NB4 (cell line): Measurements from ENCODE around the gene TRPV3.

Experiments
- DNase-seq: peaks from one replicate; pipeline ENCODE4 v3.0.0; 2010; ENCODE audit warnings: low read depth
- H3K4me3 ChIP-seq: one replicate; pipeline ENCODE4 v1.5.1; 2011; ENCODE audit warnings: mild to moderate bottlenecking, low read depth, low read length, moderate library complexity
- CTCF ChIP-seq: IDR thresholded peaks from one replicate; pipeline ENCODE4 v1.5.1; 2012; ENCODE audit warnings: low read depth, low read length
- MYC ChIP-seq: IDR thresholded peaks from 2 replicates; pipeline ENCODE4 v1.6.1; 2011; ENCODE audit warnings: low read depth, low read length
- POLR2A ChIP-seq: IDR thresholded peaks from 2 replicates; pipeline ENCODE4 v1.6.1; 2011; ENCODE audit warnings: mild to moderate bottlenecking; ENCODE audit not compliant: insufficient read length; ENCODE audit errors: extremely low read depth
- TF ChIP-seq, protein P1 (sequence below): IDR thresholded peaks from 2 replicates; pipeline ENCODE4 v1.6.1; 2011; ENCODE audit warnings: low read depth, low read length

TRPV3 gene

DNA sequence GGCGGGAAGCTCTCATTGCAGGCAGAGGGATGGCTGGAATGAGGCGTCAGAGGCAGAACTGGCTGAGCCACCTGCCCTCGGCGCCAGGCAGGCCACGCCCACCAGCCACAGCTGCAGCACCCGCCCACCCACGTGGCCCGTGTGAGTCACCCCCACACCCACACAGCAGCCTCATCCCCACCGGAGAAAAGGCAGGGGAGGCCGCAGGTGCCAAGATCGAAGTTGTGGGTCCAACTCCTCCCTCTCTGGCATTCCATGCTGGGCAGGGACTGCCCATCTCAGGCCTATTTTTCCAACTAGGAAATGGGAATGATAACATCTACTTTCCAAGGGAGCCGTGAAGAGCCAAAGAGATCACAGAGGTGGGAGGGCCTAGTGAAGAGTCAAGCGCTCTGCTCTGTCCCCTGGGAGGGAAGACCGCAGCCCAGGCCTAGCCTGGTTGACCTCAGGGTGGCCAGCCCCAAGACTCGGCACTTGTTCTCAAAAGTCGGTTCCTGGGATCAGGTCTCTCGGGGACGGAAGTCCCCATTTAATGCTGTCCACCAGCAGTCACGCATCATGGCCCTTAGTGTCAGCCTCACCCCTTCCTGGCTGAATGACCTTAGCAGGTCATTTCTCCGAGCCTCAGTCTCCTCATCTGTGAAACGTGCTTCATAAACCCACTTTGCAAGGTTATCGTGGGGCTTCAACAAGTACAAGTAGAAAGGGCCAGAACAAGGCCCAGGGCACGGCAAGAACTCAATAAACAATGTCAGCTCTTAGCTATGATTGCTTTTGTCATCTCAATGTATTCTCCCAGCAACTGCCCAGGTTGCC, at the start of gene TRPV3:
TRPV3 (minus strand) TSS at position 45 of the 816 bp plus-strand sequence. CDS start 2,962 bp downstream, outside the sequence.
- DNase-seq, result no peak
- TF ChIP-seq MYC (no peak), POLR2A (no peak), CTCF (no peak)
- TF ChIP-seq, protein P1, sequence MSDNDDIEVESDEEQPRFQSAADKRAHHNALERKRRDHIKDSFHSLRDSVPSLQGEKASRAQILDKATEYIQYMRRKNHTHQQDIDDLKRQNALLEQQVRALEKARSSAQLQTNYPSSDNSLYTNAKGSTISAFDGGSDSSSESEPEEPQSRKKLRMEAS, result no peak
- H3K4me3 ChIP-seq, result no peak within 1 kb of the TSS

GRCh38 chr17:3603870-3604259, 46.3 kb upstream of the TRPV3 start:
- H3K4me3 ChIP-seq, result no peak overlapping the region
- TF ChIP-seq CTCF (no peak), MYC (no peak)
- DNase-seq, result no peak

DNA sequence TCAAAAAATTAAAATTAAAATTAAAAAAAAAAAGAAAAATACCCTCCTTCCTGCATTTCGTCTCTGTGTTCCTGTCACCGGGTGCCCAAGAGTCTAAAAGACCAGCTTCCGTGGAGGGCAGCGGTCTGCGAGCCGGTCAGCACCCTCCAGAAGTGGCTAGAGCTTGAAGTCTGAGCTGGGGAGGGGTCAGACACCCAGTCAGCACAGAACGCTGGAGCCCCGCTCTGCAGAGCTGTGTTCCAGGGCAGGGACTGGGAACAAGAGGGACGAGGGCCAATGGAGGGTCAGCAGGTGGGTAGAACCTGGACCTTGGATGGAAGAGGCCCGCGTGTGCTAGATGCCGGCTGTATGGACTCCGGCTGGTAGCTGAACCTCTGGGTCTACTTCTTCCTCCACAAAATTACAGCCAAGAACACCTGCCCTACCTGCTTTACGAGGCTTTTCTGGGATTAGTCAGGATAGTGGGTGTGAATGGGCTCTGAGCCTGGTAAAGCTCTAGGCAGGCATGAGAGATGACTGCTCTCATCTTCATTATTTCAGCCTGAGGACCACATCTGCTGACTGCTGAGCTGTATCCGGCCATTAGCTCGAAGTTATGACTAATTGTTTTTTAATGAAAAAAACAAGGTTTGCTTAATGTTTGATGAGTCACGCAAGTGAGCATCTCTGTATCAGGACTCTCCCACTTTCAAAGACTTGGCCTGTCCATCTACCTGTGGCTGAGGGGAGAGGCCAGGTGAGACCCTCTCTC, 45.7 kb upstream of the TRPV3 start:
- TF ChIP-seq MYC, result no peak
- no peak for TF ChIP-seq POLR2A
- TF ChIP-seq CTCF, result no peak
- TF ChIP-seq, protein P1, result no peak
- no peak for DNase-seq
- H3K4me3 ChIP-seq, result no peak overlapping the region

DNA sequence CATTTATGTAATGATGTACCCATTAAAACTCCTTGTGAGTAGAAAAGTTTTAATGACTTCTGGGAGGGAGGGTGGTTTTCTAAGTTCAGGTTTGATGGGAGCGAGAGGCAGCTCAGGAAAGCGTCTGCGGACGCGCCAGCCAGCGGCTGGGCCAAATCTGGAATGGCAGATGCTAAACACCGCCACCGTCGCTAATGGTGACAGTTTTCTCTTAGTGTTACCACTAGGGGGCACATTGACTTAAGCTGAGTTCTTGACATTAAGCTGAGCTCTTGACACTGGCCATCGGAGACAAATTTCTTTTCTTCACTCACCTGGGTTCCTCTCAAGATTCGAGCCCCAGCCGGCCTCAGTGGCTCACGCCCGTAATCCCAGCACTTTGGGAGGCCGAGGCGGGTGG, 44.9 kb upstream of the TRPV3 start:
- no peak overlapping the region for H3K4me3 ChIP-seq
- peak; percentile 61 for DNase-seq
- TF ChIP-seq MYC (no peak), CTCF (peak; percentile 56)

DNA sequence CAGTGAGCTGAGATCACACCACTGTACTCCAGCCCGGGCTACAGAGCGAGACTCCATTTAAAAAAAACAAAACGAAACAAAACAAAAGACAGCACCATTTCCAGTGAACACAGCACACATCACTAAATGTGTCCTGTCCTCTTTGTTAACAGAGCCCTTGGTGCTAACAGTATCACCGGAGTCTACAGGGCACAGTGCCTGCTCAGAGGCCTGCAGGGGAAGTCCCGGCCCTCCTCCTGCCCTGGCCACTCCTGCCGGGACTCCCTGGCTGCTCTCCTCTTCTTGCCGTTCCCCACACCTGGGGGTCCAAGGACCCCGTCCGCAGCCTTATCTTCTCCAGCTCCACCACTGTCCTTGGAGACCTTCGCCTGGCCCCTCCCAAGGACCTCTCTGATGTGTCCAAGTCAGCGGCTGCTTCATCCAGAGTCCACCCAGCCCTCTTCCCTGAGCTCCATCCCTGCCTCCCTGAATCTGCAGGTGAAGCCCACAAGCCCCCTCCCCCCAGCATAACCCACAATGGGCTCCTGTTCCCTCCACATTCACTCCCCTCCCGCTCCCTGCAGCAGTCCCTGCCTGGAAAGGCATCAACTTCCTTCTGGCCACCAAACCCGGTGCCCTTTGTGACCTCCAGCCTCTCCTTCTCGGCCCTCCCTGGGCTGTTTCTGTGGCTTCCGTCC, 43.1 kb upstream of the TRPV3 start:
- no peak for DNase-seq
- H3K4me3 ChIP-seq, result no peak overlapping the region
- TF ChIP-seq POLR2A, result no peak
- no peak for TF ChIP-seq MYC
- TF ChIP-seq CTCF, result no peak
- TF ChIP-seq, protein P1, result no peak
